GM23248 (cell line): ENCODE measurements around the gene FXYD5. TPM values are rescaled to one million over a fixed set of nuclear protein-coding genes. Genes with fewer than 3 reads are reported as not detected.
A peak's percentile ranks its signal among the peaks of the same experiment; 100 is the strongest.

Experiments used
- DNase-seq: peaks from one replicate; pipeline ENCODE4 v3.0.0-alpha.2; 2015
- H2AFZ ChIP-seq: fragments of 200-600 bp; sonication (generic); 2 replicates; pipeline ENCODE4 v1.6.1; 2016; ENCODE audit warnings: antibody characterized with exemption
- H3F3A ChIP-seq: fragments of 200-600 bp; sonication (generic); 2 replicates; pipeline ENCODE4 v1.6.1; 2016; ENCODE audit warnings: mild to moderate bottlenecking, antibody characterized with exemption, mixed run types; ENCODE audit not compliant: insufficient read depth
- H3K27ac ChIP-seq: fragments of 200-600 bp; sonication (generic); 2 replicates; pipeline ENCODE4 v1.5.1; 2016; ENCODE audit warnings: mild to moderate bottlenecking
- H3K27me3 ChIP-seq: fragments of 200-600 bp; sonication (generic); replicated peaks from 2 replicates; pipeline ENCODE4 v1.6.1; 2016; ENCODE audit warnings: mild to moderate bottlenecking; ENCODE audit not compliant: insufficient read depth
- H3K36me3 ChIP-seq: fragments of 200-600 bp; sonication (generic); 2 replicates; pipeline ENCODE4 v1.6.1; 2016; ENCODE audit warnings: low read depth, mild to moderate bottlenecking
- H3K4me1 ChIP-seq: fragments of 200-600 bp; sonication (generic); 2 replicates; pipeline ENCODE4 v1.6.1; 2016; ENCODE audit warnings: mild to moderate bottlenecking; ENCODE audit not compliant: insufficient read depth
- H3K4me2 ChIP-seq: fragments of 200-600 bp; sonication (generic); one replicate; pipeline ENCODE4 v1.6.1; 2016; ENCODE audit warnings: mild to moderate bottlenecking; ENCODE audit not compliant: unreplicated experiment
- H3K4me3 ChIP-seq: fragments of 200-600 bp; sonication (generic); 2 replicates; pipeline ENCODE4 v1.5.1; 2016; ENCODE audit warnings: mild to moderate bottlenecking
- H3K79me2 ChIP-seq: fragments of 200-600 bp; sonication (generic); 2 replicates; pipeline ENCODE4 v1.6.1; 2016; ENCODE audit warnings: mild to moderate bottlenecking; ENCODE audit not compliant: insufficient read depth
- H3K9ac ChIP-seq: fragments of 200-600 bp; sonication (generic); 2 replicates; pipeline ENCODE4 v1.6.1; 2016; ENCODE audit warnings: mild to moderate bottlenecking
- H3K9me2 ChIP-seq: fragments of 200-600 bp; sonication (generic); 2 replicates; pipeline ENCODE4 v1.6.1; 2016; ENCODE audit warnings: mixed run types, mild to moderate bottlenecking, moderate library complexity; ENCODE audit not compliant: insufficient read depth
- H3K9me3 ChIP-seq: fragments of 200-600 bp; sonication (generic); one replicate; pipeline ENCODE4 v1.6.1; 2017; ENCODE audit warnings: low read depth
- H4K20me1 ChIP-seq: fragments of 200-600 bp; sonication (generic); 2 replicates; pipeline ENCODE4 v1.6.0; 2016; ENCODE audit not compliant: insufficient read depth
- EZH2 ChIP-seq: fragments of 200-600 bp; sonication (generic); IDR thresholded peaks from 2 replicates; pipeline ENCODE4 v1.6.1; 2018; ENCODE audit warnings: antibody characterized with exemption, mild to moderate bottlenecking; ENCODE audit not compliant: insufficient read depth, poor library complexity, severe bottlenecking
- EZH2phosphoT487 ChIP-seq: fragments of 200-600 bp; sonication (generic); IDR thresholded peaks from 2 replicates; pipeline ENCODE4 v1.6.1; 2018; ENCODE audit warnings: antibody characterized with exemption, moderate library complexity, mild to moderate bottlenecking, low read depth; ENCODE audit not compliant: insufficient read depth
- WGBS, 2 experiments: methylation state at CpG; one replicate each; pipeline ENCODE4 v1.1.6; 2015 to 2017; ENCODE audit warnings: low lambda C conversion rate in 2 of 2, low coverage in 1 of 2; ENCODE audit errors: missing lambda C conversion rate in 2 of 2; 5-methylcytosine and 5-hydroxymethylcytosine counted together
- in situ Hi-C: fragments of 300-500 bp; cut with MboI; formaldehyde crosslinking; loops from 2 replicates; pipeline ENCODE4 v1.15.0; 2020
- polyA plus RNA-seq: library from polyadenylated mRNA; unstranded; fragments of >200 nt; fragmentation: Nextera tagmentation; extraction: Ambion mirVana; gene quantifications from 2 replicates; pipeline ENCODE4 v1.2.1, GENCODE V29; 2016
- total RNA-seq: library from RNA; depleted of rRNA; stranded (reverse); fragments of >200 nt; shearing (Covaris generic); gene quantifications from 2 replicates; pipeline ENCODE4 v1.2.3, GENCODE V29; 2014

Gene FXYD5
- total and polyA plus RNA-seq, 2 experiments from 2014 or later, result 233 to 496 TPM

GRCh38 chr19:35160629-35161433 lies 6.3 kb downstream of the FXYD5 start:
- no peak overlapping the region for H2AFZ ChIP-seq
- in situ Hi-C loops, result no loop called here
- no peaks in the 10 kb centered on the region for H3K27me3 ChIP-seq
- peaks cover 42% of the 10 kb centered on the region for H3K79me2 ChIP-seq
- H3K4me3 ChIP-seq, result no peak overlapping the region
- H3K4me1 ChIP-seq, result peaks cover 7% of the 10 kb centered on the region
- TF ChIP-seq EZH2phosphoT487 (no peak), EZH2 (no peak)
- 95% methylated on average over 9 of the region's 9 CpGs for WGBS, 2 experiments
- H3K4me2 ChIP-seq, result no peak overlapping the region
- H3K36me3 ChIP-seq, result peaks cover 73% of the 10 kb centered on the region
- H3K27ac ChIP-seq, result no peak overlapping the region
- H3K9ac ChIP-seq, result no peak overlapping the region
- no peaks in the 10 kb centered on the region for H3K9me3 ChIP-seq
- H4K20me1 ChIP-seq, result 0 out of 2 replicates have a peak, but pooled peaks cover 5% of the 10 kb centered on the region
- H3F3A ChIP-seq, result no peaks in the 10 kb centered on the region
- no peak for DNase-seq
- H3K9me2 ChIP-seq, result no peaks in the 10 kb centered on the region

- Histone ChIP-seq H3K27me3 (no peaks in the 10 kb centered on the region), H3K4me3 (no peak overlapping the region), H2AFZ (no peak overlapping the region), H3K9me2 (no peaks in the 10 kb centered on the region), H3K79me2 (peaks cover 36% of the 10 kb centered on the region), H3K27ac (no peak overlapping the region), H3K4me2 (no peak overlapping the region), H3K9ac (no peak overlapping the region), H3K9me3 (no peaks in the 10 kb centered on the region), H3K4me1 (peaks cover 1% of the 10 kb centered on the region), H4K20me1 (0 out of 2 replicates have a peak, but pooled peaks cover under 1% of the 10 kb centered on the region), H3K36me3 (peaks cover 78% of the 10 kb centered on the region), H3F3A (no peaks in the 10 kb centered on the region)
- TF ChIP-seq EZH2 (no peak), EZH2phosphoT487 (no peak)
- in situ Hi-C loops, result no loop called here
- no peak for DNase-seq
- WGBS, 2 experiments, result 98 to 100% methylated on average over 2 of the region's 2 CpGs
Measured at GRCh38 chr19:35161434-35161743, 6.9 kb downstream of the FXYD5 start.

DNA sequence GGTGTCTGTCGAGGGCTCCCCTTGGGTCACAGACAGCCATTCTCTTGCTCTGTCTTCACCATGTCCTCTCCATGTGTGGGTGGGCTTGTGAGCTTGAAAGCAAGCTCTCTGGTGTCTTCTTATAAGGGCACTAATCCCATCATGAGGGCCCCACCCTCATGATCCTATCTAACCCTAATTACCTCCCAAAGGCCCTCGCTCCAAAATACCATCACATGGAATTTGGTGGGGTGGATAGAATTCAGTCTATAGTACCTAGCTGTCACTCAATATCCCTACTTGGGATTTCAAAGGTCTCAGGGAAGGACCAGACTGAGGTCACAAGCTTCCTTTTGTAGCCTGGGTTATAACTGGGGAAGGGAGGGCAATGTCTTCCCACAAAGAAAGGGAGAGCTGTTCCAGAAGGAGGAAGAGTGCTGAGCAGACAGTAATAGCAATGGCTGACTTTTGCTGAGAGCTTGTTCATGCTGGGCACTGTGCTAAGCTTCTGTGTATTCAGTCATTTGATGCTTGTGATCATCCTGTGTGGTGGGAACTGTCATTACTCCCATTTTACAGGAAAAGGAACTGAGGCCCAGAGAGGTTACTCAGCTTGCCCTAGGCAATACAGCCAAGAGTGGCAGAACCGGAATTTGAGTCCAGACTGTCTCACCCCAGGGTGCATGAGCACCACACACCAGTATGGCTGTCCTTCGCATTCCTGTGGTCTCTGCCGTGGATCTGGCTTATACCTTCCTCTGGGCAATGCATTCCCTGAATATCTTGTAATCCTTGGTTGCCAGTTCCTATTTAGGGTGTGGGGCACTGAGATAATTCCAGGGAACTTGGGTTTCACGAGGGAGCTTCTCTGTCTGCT lies 8.2 kb downstream of the FXYD5 start:
- DNase-seq, result peak; percentile 49
- Histone ChIP-seq H3K9me2 (no peaks in the 10 kb centered on the region), H3K4me2 (no peak overlapping the region), H3K36me3 (peaks cover 81% of the 10 kb centered on the region), H3K27me3 (no peaks in the 10 kb centered on the region), H3K27ac (peak overlapping the region; percentile 27; the same call in 1 of the 2 replicates), H4K20me1 (no peaks in the 10 kb centered on the region), H3K4me3 (no peak overlapping the region), H3K79me2 (peaks cover 23% of the 10 kb centered on the region), H3K9me3 (no peaks in the 10 kb centered on the region), H2AFZ (no peak overlapping the region), H3K4me1 (no peaks in the 10 kb centered on the region), H3K9ac (no peak overlapping the region), H3F3A (no peaks in the 10 kb centered on the region)
- in situ Hi-C loops, result no loop called here
- TF ChIP-seq EZH2phosphoT487 (no peak), EZH2 (no peak)
- 69% methylated on average over 6 of the region's 6 CpGs for WGBS, 2 experiments

GRCh38 chr19:35164418-35164817 lies 9.9 kb downstream of the FXYD5 start:
- WGBS, 2 experiments, result 57 to 70% methylated on average over 2 of the region's 2 CpGs
- Histone ChIP-seq H3K36me3 (peaks cover 64% of the 10 kb centered on the region), H3K79me2 (peaks cover 17% of the 10 kb centered on the region), H3K4me1 (peaks cover 6% of the 10 kb centered on the region), H3K9ac (no peak overlapping the region), H3K4me3 (no peak overlapping the region), H3K9me2 (no peaks in the 10 kb centered on the region), H3K4me2 (no peak overlapping the region), H3F3A (no peaks in the 10 kb centered on the region), H3K27me3 (no peaks in the 10 kb centered on the region), H3K9me3 (no peaks in the 10 kb centered on the region), H3K27ac (no peak overlapping the region), H2AFZ (no peak overlapping the region), H4K20me1 (no peaks in the 10 kb centered on the region)
- in situ Hi-C loops, result no loop called here
- no peak for DNase-seq
- TF ChIP-seq EZH2phosphoT487, result no peak
